ENCODE results near the gene NBPF20.
A peak's percentile ranks its signal among the peaks of the same experiment; 100 is the strongest.
"Not testable (repeated sequence)": the region's sequence is repeated elsewhere in the genome, so short reads cannot be mapped to it uniquely, and the experiment has no call there.

The NBPF20 gene

GRCh38 chr1:145425436-145426029, at the start of gene NBPF20:
TSS of gene NBPF20 (minus strand) at chr1:145425603. CDS start at chr1:145405272, 20,331 bp downstream.
- peak; percentile 84 for DNase-seq (ENCODE audit: low spot score)

DNA sequence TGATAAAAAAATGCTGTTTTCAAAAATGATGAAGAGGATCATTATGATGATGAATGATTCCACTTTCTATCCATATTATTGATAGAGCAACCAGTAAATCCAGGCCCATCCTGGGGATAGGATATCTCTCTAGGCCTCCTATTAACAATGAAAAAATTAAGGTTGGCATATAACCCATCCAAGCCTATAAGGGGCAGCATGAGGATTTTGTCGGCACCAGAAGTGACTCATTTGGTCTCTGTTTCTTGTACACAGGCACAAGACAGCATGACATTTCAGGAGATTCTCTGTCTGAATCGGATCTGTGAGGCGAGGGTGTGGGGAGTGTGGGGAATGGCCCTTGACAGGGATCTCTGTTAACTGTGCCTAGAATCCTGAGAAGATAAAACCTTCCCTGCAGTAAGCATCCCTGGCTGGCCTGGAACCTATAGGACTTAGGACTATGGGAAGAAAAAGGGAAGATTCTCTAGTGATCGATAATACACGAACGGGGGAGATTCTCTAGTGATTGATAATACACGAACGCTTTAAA, 49.5 kb upstream of the NBPF20 start:
- not testable (repeated sequence) for DNase-seq (ENCODE audit: low spot score)

DNA sequence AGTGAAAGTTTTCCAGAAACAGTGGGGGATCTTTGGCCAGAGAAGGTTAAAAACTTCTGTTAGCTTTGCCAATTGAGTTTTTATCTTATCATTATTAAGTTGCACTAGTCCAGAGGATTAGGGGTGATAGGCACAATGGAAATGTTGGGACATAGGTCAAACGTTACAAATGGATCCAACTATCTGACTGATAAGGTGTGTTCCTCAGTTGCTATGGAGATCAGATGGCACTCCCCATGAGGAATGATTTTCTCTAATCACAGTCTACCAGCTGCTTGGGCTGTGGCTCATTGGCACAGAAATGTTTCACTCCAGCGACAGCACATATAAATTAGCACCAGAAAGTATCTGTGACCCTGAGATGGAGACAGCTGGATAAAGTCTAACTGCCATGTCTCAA, 47.3 kb upstream of the NBPF20 start:
- DNase-seq (ENCODE audit: low spot score): not testable (repeated sequence)

GRCh38 chr1:145471365-145471764, 46.0 kb upstream of the NBPF20 start:
- DNase-seq (ENCODE audit: low spot score): not testable (repeated sequence)

DNA sequence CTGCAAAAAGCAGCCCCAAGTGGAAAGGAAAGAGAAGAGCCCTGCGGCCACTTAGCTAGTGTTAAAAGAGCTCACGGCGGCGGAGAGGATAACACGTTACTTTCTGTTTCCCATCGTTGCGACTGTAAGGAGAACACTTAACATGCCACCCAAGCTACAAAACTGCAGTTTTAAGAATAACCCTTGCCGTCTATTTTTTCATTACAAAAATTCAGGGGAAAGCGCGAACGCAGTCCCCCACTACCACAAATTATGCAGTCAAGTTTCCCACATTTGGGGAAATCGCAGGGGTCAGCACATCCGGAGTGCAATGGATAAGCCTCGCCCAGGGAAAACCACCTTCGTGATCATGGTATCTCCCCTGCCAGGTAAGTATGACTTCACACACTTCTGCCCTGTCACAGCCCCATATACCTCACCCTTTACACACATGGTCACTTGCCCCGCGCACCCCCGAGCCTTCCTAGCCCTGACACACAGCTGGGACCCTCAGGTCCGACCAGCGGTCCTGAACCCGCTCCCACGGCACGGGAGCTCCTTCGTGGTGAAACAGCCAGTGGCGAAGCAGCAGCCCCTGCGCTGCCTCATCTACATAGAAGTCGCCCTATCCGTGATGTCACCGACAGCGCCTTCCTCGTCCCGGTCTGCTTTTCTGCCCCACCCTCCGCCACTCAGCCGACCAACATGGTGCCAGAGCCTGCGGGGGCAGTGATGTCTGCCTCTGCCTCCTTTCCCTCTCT, 40.2 kb upstream of the NBPF20 start:
- peak; percentile 18 for DNase-seq (ENCODE audit: low spot score)

DNA sequence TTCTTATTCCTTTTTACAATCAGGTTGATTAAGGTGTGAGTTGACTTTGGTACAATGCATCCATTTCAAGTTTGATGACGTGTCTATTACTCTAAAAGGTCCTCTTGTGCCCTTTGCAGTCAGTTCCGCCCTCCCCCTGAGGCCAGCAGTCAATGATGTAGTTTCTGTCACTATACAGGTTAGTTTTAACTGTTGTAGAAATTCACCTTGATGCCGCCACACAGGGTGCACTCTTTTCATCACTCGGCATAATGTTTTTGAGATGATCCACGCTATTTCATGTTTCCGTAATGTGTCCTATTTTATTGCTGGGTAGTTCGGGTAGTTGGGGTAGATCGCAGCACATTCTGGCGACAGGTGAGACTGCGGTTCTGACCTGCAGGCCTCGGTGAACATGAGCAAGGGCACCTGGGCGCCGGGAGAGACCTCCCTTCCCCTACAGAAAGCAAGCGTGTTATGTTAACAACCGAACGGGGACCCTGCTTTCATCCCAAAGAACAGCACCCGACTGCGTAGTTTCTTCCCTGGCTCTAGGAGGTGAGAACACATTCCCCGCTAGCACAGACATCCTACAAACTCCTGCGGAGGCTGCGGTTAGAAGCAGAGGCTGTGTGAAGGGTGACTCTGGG, 39.4 kb upstream of the NBPF20 start:
- not testable (repeated sequence) for DNase-seq (ENCODE audit: low spot score)

DNA sequence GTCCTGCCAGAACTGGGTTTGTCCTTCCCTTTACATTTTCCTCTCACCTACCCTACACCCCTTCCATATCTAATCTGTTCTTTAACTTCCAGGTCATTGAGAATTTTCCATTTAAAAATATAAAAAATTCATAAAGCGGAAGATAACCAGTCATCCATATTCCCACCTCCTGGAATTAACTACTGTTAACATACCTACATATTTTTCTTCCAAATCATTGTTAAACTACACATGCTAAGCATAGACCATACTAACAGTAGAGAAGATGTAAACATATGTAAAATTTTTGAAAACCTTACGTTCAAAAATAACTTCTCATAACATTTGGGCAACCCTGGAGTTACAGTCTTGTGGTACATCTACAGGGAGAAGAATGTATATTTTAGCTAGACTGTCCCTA, 38.6 kb upstream of the NBPF20 start:
- DNase-seq (ENCODE audit: low spot score): not testable (repeated sequence)

DNA sequence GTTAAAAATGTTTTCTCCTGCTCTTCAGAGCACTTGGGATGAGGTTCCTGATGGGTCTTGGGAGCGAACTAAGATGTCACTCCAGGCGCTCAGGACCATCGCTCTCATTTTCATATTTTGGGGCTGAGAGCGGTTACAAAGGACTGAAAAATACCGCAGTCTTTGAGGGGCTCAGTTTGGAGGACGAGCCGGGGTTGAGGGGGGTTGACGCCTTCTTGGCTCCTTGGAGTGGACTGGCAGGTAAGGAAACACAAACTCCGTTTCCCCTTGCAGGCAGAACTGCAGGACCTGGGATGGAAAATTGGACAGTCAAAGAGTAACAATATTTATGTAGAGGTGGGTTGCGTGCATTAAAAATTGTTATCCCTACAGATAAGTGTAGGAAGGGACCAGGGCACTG, 35.3 kb upstream of the NBPF20 start:
- DNase-seq (ENCODE audit: low spot score): not testable (repeated sequence)

- not testable (repeated sequence) for DNase-seq (ENCODE audit: low spot score)
These were observed 34.6 kb upstream of the NBPF20 start for GRCh38 chr1:145460048-145460447.

- DNase-seq (ENCODE audit: low spot score): not testable (repeated sequence)
These were observed 34.2 kb upstream of the NBPF20 start for GRCh38 chr1:145459591-145459990.

- not testable (repeated sequence) for DNase-seq (ENCODE audit: low spot score)
These were observed 33.7 kb upstream of the NBPF20 start for GRCh38 chr1:145459063-145459462.

- not testable (repeated sequence) for DNase-seq (ENCODE audit: low spot score)
These were observed 29.4 kb upstream of the NBPF20 start for GRCh38 chr1:145454824-145455177.

DNA sequence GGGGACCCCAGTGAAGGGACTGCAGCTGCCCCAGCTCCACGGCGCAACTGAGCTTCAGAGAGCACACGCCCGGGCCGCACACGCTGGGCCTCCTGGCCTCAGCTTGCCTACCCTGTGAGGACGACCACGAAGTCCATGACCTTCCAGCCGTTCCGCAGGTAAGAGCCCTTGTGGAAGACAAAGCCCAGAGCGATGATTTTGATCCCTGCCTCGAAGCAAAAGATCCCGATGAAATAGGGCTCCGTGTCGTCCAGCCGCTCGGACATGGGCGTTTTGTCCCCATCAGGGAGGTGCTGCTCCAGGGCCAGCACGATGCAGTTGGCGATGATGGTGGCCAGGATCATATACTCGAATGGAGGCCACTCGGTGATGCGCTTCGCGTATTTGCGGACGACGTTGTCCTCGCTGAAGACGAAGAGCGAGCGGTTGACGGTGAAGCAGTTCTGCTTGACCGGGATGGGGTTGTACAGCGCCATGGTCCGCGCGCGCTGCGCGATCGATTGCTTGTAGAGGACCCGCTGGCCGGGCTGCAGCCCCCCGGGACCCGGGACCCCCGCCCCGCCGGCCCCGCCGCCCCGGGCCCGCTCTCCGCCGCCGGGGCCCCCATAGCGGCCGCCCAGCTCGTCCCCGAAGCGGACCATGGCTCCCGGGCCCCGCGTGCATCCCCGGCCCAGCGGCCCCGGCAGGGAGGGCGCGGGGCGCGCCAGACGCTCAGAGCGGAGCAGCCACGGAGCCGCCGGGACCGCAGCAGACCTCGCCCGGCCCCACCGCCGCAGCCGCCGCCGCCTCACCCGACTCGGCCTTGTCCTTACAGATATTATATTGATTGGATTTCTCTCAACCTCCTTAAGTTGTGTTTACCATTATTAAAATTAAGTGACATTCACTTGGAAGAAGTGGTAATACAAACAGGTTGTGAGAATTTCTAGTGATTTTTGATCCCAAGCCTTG, 28.7 kb upstream of the NBPF20 start:
- not testable (repeated sequence) for DNase-seq (ENCODE audit: low spot score)

DNA sequence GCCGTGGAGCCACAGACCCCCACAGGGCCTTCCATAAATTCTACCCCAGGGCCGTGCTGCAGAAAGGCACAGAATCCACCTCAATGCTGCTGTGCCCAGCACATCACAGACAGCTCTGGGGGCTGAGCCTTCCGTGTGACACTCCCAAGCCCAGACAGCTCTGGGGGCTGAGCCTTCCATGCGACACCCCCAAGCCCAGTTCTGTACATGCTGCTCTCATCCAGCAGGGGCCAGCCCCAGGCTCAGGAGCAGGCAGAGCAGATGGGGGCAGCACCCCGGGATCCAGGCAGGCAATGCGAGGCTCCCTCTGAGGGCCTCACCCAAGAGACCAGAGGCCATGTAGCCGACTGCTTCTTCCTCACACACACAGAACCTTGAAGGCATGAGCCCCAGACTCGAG, 27.1 kb upstream of the NBPF20 start:
- DNase-seq (ENCODE audit: low spot score): not testable (repeated sequence)

GRCh38 chr1:145451914-145452313, 26.5 kb upstream of the NBPF20 start:
- DNase-seq (ENCODE audit: low spot score): not testable (repeated sequence)

DNA sequence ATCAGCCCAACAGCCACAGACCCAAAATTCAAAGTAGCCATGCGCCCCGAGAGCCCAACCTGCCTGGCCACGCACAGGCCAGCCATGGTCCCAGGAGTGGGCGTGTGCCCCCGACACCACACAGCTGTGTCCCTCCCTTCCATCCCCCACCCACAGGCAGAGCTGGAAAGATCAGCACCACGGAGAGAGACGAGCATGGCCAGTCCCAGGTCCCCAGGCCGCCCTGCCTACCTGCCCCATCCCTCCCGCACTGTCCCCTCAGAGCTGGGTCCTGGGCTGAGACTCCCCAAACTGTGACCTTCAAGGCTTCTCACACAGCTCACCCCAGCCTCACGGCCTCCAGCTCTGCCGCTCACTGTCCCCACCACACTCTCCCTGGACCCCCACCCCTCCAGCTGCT, 19.8 kb upstream of the NBPF20 start:
- DNase-seq (ENCODE audit: low spot score): not testable (repeated sequence)

- DNase-seq (ENCODE audit: low spot score): not testable (repeated sequence)
These were observed 16.9 kb upstream of the NBPF20 start for GRCh38 chr1:145442340-145442739.

- DNase-seq (ENCODE audit: low spot score): not testable (repeated sequence)
These were observed 6.2 kb upstream of the NBPF20 start for GRCh38 chr1:145431363-145432256.

DNA sequence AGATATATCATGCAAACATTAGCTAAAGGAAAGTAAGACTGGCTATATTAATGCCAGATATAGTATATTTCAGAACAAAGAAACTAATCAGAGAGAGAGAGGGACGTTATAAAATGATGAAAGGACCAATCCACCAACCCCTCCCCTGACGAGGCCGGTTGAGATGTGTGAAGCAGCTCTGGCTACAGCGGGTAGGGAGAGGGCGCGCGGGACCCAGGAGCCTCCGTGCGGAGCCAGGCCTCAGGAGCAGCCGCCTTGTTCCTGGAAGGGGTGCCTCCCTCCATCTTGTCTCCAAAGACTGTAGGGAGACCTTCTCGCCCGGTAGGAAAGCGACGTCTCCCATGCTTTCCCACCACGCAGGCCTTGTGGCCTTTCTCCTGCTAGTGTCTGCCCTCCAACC, 5.4 kb upstream of the NBPF20 start:
- DNase-seq (ENCODE audit: low spot score): not testable (repeated sequence)

GRCh38 chr1:145429329-145429728, 3.9 kb upstream of the NBPF20 start:
- DNase-seq (ENCODE audit: low spot score): not testable (repeated sequence)

Data from AG08395 (cell line).